Embryonic facial prominence (tissue), 1 donor: Measurements from ENCODE around the gene SIGLEC10.
A peak's percentile ranks its signal among the peaks of the same experiment; 100 is the strongest.

Experiments
- DNase-seq: peaks from one replicate; pipeline ENCODE4 v3.0.0-alpha.2; 2016; ENCODE audit errors: extremely low spot score

SIGLEC10 gene

DNA sequence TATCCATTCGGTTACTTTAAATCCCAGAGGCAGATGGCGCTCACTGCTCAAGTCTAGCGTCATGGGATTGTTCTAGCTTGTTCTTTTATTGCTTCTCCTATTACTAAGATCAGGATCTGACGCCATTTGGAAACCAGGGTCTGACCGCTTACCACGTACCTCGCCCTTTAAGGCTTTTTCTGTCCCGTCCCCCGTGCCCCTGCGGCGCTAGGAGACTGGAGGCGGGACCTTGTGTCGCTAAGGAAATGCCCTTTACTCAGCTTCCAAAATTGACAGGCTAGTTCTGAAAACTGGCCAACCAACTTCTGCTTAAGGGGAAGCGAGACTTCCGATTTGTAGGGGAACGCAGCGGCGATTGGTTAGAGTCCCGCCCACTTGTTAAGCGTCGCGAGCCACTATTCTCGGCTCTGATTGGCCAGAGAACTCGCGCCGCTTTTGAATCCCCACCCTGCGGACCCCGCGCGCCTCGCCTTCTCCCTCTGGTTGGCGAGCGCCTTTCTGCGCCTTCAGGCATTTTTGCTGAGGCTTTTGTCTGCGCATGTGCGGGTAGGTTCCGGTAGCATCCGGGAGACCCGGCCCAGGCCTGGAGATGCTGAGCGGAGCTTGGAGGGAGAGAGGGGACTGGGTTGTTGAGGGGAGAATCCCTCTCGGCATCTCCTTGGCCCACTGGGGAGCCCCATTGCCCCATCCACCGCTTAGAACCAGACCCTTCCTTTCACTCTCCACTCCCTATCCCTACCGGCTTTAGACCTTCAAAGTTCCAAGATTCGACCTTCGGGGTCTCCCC is 23.2 kb downstream of the SIGLEC10 start:
- peak; percentile 96 for DNase-seq

GRCh38 chr19:51392701-51393100 is 24.7 kb downstream of the SIGLEC10 start:
- DNase-seq, result no peak

DNA sequence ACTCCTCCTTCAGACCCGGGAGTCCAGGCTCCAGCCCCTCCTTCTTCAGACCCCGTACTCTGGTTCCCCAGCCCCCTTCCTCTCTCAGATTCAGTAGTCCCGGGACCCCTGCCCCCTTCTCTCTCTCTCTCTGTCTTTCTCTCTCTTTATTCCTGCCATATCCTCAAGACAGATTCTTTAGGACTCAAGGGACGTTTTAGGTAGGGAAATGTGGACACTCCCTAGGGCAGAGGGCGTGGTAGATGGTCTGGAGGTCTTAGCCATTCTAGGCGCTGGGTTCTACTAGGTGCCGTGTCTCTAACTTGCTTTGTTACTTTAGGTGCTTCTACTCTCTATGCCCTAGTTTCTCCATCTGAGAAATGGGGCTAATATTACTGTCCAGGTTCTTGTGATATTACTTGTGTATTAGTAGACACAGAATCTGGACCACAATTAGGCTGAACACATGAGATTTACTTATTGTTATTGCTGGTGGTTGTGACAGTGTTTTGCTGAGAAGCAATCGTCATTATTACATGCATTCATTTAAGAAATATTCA is 26.3 kb downstream of the SIGLEC10 start:
- DNase-seq, result no peak

GRCh38 chr19:51389143-51389542 is 28.3 kb downstream of the SIGLEC10 start:
- no peak for DNase-seq

- DNase-seq, result no peak
Measured at GRCh38 chr19:51387924-51388389, 29.5 kb downstream of the SIGLEC10 start, which contains the start of gene LIM2. TSS of gene LIM2 (minus strand) at chr19:51387974. CDS start at chr19:51387443, 531 bp downstream.

DNA sequence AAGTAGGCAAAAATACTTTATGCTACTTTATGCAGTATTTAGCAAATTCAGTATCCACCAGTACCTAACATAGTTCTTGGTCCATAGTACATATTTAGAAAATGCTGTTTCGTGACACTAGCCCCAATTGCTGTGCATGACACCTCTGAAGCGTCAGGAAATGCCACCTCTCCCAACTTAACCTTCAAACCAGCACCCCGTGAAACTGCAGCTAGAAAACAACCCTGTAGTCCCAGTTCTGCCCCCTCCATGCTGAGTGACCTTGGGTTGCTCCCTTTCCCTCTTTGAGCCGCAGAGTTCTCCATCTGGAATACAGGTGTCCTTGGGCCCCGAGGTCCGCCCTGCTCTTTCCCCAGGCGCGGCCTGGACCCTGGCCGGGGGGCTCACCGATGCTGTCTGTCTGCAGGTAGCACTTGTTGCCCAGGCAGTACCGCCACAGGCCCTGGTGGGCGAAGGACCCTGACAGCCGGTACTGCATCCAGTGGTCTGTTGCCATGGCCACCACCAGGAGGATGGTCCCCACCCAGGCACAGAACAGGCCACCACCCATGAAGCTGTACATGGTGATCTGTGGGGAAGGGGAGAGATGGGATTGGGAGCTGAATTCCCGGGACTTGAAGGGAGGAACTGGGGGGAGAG is 30.4 kb downstream of the SIGLEC10 start:
- no peak for DNase-seq

DNA sequence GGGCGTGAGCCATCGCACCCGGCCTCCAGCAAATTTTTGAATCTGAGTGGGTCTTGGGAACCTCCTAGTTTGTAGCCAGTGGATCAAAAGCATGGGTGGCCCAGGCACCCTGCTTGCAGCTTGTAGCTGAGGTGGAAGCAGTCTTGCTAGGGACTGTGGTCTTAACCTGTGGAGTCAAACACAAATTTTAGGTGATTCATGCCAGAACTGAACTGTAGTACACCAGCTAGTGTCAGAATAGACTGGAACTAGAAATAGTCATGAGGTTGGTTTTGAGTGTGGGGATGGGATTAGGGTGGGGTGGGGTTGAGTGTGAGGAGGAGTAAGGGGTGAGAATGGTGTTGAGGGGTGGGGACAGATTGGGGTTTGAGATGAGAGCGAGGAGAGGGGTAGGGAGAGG is 35.4 kb downstream of the SIGLEC10 start:
- DNase-seq, result no peak

DNA sequence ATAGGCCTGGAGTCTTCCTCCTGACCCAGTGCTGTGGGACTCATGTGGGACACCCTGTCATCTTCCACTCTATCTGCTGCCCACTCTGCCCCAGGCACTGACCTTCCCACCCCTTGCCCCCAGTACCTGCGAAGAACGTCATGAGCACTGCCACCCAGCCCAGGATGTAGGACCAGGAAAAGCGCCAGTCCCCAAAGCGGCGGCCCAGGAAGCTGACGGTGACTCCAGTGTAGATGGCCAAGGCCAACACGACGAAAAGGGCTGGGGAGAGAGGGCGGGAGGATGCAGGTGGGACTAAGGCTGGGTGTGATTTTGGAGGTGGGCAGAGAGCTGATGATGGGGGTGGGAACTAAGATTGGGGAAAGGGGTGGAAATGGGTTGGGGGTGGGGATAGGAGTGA is 37.1 kb downstream of the SIGLEC10 start:
- no peak for DNase-seq

GRCh38 chr19:51377422-51377821 is 40.0 kb downstream of the SIGLEC10 start:
- DNase-seq, result no peak

DNA sequence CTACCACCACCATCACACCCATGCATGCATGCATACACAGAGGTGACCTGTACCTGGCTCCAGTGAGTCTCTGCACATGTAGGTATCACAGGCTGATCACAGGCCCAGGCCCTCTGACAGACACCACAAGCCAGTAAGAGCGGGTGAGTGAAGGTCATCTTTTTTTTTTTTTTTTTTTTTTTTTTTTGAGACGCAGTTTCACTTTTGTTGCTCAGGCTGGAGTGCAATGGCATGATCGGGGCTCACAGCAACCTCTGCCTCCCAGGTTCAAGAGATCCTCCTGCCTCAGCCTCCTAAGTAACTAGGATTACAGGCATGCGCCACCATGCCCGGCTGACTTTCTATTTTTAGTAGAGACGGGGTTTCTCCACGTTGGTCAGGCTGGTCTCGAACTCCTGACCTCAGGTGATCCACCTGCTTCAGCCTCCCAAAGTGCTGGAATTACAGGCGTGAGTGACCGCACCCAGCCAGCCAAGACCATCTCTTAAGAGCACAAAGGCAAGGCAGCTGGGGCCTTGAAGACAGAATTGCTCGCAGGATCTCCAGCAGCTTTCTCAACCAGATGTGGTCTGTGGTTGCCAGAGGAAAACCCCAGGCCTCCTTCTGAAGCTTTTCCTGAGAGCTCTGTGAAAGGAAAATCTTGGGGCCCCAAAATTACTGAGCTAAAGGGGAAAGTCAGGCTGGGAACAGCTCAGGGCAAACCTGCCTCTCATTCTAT is 41.8 kb downstream of the SIGLEC10 start:
- DNase-seq, result no peak

GRCh38 chr19:51372649-51373504 is 44.6 kb downstream of the SIGLEC10 start, which contains the start of gene NKG7:
TSS of gene NKG7 (minus strand) at chr19:51372654. CDS start at chr19:51372535, 119 bp downstream.
- DNase-seq, result no peak

GRCh38 chr19:51372021-51372648 is 45.3 kb downstream of the SIGLEC10 start:
- DNase-seq, result no peak

DNA sequence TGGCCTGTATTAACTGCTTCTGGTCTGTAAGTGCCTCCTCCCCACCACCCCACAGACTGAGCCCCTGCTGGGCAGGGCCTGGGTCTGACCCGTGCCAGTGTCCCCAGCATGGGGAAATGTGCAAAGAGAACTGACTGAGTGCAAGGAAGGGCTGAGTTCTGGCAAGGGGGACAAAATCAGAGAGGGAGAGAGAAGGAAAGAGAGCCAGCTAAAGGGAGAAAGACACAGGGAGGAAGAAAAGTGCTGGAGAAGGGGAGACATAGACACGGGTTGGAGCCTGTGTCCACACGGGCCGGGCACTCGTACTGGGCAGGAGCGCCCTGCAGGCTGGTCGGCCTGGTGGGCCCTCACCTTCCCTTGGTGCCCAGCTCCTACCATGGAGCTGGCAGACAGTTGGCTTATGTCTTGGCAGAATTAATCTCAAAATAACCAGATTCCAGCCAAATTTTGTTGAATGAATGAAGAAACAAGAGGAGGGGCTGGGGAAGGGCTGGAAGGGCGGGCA is 46.2 kb downstream of the SIGLEC10 start:
- no peak for DNase-seq

DNA sequence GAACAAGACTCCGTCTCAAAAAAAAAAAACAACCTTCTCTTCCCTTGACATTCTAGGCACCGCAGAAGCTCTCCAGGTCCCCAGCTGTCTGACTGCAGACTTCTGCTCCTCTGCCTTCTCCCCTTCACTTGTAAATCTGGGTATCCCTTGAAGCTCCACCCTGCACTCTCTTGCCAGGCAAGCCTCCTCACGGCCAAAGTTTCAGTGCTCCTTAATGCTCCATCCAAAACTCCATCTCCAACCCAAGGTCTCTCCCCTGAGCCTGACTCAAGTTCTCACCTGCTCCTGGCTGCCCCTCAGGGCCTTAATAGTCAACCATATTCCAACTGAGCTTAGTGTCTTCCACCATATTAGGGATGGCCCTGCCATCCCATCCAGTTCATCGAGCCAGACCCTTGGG is 47.2 kb downstream of the SIGLEC10 start:
- DNase-seq, result no peak

DNA sequence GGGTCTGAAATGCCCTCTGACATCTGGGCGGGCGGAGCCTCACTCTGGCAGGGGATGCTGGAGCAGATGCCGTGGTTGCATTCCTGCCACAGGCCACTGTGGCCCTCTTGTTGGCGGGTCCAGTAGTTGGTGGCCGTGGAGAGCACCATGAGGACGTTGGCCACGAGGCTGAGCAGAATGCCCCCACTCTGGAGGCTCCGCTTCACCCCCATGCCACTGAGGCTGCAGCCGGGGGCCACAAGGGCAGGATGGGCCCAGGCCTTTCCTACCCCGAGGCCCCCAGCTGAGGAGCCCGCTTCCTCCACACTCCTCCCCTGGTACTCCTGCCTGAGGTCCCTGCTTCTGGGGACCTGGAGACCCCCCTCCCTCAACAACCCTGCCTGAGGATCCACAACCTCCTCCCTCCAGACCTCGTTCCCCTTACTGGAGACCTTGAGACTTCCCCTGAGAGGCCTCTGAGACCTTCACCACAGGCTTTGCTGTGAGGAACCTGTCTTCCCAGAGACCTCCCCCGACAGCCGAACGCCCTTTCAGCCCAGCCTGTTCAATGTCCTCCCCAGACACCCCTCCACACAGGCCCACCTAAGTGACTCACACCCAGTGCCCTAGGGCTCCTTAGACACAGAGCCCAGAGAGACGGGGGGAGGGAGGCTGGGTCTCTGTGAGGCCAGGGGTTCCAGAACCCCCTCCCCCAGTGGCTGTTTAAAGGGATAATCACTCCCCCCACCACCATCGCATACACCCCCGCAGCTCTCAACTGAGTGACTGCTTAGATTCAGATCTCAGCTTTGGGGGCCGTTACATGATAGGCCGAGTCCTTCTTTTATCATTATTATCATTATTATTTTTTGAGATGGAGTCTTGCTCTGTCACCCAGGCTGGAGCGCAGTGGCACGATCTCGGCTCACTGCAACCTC is 48.8 kb downstream of the SIGLEC10 start, which contains the start of gene CLDND2:
Gene CLDND2, minus strand, starts transcription at position 638 of the 917 bp plus-strand sequence. Its CDS starts 426 bp downstream, at position 212.
- no peak for DNase-seq

GRCh38 chr19:51367565-51368365 is 49.7 kb downstream of the SIGLEC10 start:
- DNase-seq, result peak; percentile 97

- DNase-seq, result no peak
Measured at GRCh38 chr19:51367255-51367564, 50.2 kb downstream of the SIGLEC10 start.
